ENCODE results near the gene ACSS2.

ACSS2 gene

GRCh38 chr20:34949120-34949519 lies 72.7 kb downstream of the ACSS2 start:
- Mint-ChIP-seq H3K9me3 (no peaks in the 10 kb centered on the region), H3K4me1 (peaks cover 16% of the 10 kb centered on the region), H3K4me3 (no peak overlapping the region), H3K27me3 (ENCODE audit: low read depth, poor library complexity) (no peaks in the 10 kb centered on the region), H3K27ac (no peak overlapping the region), H3K36me3 (ENCODE audit: low read depth) (peaks cover 24% of the 10 kb centered on the region)
- DNase-seq: no peak
- TF ChIP-seq, protein P1, sequence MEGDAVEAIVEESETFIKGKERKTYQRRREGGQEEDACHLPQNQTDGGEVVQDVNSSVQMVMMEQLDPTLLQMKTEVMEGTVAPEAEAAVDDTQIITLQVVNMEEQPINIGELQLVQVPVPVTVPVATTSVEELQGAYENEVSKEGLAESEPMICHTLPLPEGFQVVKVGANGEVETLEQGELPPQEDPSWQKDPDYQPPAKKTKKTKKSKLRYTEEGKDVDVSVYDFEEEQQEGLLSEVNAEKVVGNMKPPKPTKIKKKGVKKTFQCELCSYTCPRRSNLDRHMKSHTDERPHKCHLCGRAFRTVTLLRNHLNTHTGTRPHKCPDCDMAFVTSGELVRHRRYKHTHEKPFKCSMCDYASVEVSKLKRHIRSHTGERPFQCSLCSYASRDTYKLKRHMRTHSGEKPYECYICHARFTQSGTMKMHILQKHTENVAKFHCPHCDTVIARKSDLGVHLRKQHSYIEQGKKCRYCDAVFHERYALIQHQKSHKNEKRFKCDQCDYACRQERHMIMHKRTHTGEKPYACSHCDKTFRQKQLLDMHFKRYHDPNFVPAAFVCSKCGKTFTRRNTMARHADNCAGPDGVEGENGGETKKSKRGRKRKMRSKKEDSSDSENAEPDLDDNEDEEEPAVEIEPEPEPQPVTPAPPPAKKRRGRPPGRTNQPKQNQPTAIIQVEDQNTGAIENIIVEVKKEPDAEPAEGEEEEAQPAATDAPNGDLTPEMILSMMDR (IDR thresholded peaks at IDR 0.05): no peak

DNA sequence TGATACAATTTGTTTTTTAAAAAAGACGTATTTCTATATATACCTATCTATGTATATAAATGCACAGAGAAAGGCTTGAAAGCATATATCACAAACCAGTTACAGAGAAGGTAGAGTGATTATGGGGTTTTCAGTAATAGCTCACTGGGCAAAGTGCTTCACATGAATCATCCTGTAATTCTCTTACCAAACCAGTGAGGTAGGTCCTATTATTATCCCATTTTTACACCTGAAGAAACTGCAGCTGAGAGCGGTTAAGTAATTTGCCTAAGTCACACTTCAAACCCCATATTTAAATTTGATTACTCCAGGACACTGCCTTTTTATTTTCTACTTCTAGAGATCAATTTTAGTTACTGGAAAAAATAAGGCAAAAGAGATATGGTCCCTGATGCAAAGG lies 74.8 kb downstream of the ACSS2 start:
- TF ChIP-seq, protein P1 (IDR thresholded peaks at IDR 0.05): no peak
- H3K36me3 Mint-ChIP-seq (ENCODE audit: low read depth): peaks cover 17% of the 10 kb centered on the region

GRCh38 chr20:34951652-34952051 lies 75.2 kb downstream of the ACSS2 start:
- Mint-ChIP-seq H3K4me1 (peaks cover 40% of the 10 kb centered on the region), H3K9me3 (no peaks in the 10 kb centered on the region), H3K27ac (no peak overlapping the region), H3K27me3 (ENCODE audit: low read depth, poor library complexity) (peaks cover 6% of the 10 kb centered on the region), H3K36me3 (ENCODE audit: low read depth) (peaks cover 16% of the 10 kb centered on the region), H3K4me3 (no peak overlapping the region)
- TF ChIP-seq, protein P1 (IDR thresholded peaks at IDR 0.05): no peak
- no peak for DNase-seq

More for the DNA sequence above, 74.8 kb downstream of the ACSS2 start:
- no peaks in the 10 kb centered on the region for H3K9me3 Mint-ChIP-seq
- no peak for DNase-seq
- peaks cover 6% of the 10 kb centered on the region for H3K27me3 Mint-ChIP-seq (ENCODE audit: low read depth, poor library complexity)
- no peak overlapping the region for H3K4me3 Mint-ChIP-seq
- no peak overlapping the region for H3K27ac Mint-ChIP-seq
- peaks cover 36% of the 10 kb centered on the region for H3K4me1 Mint-ChIP-seq

DNA sequence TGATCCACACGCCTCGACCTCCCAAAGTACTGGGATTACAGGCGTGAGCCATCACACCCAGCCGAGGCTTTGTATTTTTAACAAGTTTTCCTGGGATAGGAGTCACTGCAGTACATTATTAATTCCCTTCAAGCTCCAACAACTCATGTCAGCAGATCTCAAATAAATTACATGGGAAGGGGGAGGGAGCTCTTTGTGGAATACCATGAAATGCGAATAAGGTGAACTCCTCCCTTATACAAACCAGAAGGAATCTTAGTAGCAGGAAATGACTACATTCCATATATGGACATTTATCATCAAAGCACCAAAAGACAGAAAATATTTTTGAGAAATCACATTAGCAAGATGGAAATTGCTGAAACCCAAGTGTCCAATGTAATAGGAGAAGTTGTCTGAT lies 76.3 kb downstream of the ACSS2 start:
- Mint-ChIP-seq H3K27me3 (ENCODE audit: low read depth, poor library complexity) (peaks cover 6% of the 10 kb centered on the region), H3K36me3 (ENCODE audit: low read depth) (peaks cover 16% of the 10 kb centered on the region), H3K27ac (peak overlapping the region; percentile 37), H3K9me3 (no peaks in the 10 kb centered on the region), H3K4me1 (peaks cover 47% of the 10 kb centered on the region), H3K4me3 (no peak overlapping the region)
- no peak for DNase-seq
- TF ChIP-seq, protein P1 (IDR thresholded peaks at IDR 0.05): no peak

- H3K27me3 Mint-ChIP-seq (ENCODE audit: low read depth, poor library complexity): peaks cover 10% of the 10 kb centered on the region
- peak overlapping the region; percentile 50 for H3K4me3 Mint-ChIP-seq
- TF ChIP-seq, protein P1 (IDR thresholded peaks at IDR 0.05): no peak
- DNase-seq: no peak
- peaks cover 16% of the 10 kb centered on the region for H3K36me3 Mint-ChIP-seq (ENCODE audit: low read depth)
- H3K9me3 Mint-ChIP-seq: no peaks in the 10 kb centered on the region
- peaks cover 47% of the 10 kb centered on the region for H3K4me1 Mint-ChIP-seq
- no peak overlapping the region for H3K27ac Mint-ChIP-seq
Observed at GRCh38 chr20:34953960-34954359, 77.5 kb downstream of the ACSS2 start.

GRCh38 chr20:34954904-34955230 lies 78.5 kb downstream of the ACSS2 start:
- H3K4me1 Mint-ChIP-seq: peaks cover 47% of the 10 kb centered on the region
- peaks cover 10% of the 10 kb centered on the region for H3K27me3 Mint-ChIP-seq (ENCODE audit: low read depth, poor library complexity)
- peak overlapping the region; percentile 97 for H3K4me3 Mint-ChIP-seq
- H3K27ac Mint-ChIP-seq: peak overlapping the region; percentile 99
- H3K36me3 Mint-ChIP-seq (ENCODE audit: low read depth): peaks cover 10% of the 10 kb centered on the region
- no peak for DNase-seq
- H3K9me3 Mint-ChIP-seq: no peaks in the 10 kb centered on the region
- TF ChIP-seq, protein P1 (IDR thresholded peaks at IDR 0.05): no peak
